ENCODE results near the gene RP2. TPM values are rescaled to one million over a fixed set of nuclear protein-coding genes. Genes with fewer than 3 reads are reported as not detected.

RP2 gene
- polyA plus RNA-seq, 1 donor (not counting 4 experiments of a cell fraction or from before 2014, with no cell fraction given), result 20.9 TPM

DNA sequence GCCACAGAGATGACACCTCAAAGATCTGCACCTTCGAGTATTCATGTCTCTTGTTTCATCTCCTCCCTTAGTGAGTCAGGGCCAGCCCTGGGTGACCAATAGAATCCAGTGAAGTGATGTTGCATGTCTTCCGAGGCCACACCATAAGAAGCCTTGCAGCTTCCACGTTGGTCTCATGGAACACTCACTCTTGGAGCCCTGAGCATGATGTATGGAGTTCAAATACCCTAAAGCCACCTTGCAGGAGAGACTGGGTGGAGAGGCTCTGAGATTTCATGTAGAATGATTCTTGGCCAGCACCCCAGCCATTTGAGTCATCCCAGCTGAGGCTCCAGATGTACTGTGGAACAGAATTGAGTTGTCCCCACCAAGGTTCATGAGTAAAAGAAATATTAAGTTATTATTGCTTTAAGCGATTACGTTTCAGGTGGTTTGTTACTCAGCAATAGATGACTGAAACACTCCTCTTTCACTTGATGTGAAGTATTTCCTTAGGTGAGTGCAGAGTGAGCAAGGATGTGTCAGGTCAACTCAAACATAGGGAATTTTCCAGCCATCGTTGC is 5.0 kb upstream of the RP2 start:
- no peak overlapping the region for H3K4me2 ChIP-seq (ENCODE audit: control insufficient read depth, extremely low read depth, insufficient read depth, low read depth, low read length)
- dilution Hi-C loops (cut with MboI; ENCODE audit: extremely low pct_ligation_motif_present, low sequenced_read_pairs), result no loop called here

DNA sequence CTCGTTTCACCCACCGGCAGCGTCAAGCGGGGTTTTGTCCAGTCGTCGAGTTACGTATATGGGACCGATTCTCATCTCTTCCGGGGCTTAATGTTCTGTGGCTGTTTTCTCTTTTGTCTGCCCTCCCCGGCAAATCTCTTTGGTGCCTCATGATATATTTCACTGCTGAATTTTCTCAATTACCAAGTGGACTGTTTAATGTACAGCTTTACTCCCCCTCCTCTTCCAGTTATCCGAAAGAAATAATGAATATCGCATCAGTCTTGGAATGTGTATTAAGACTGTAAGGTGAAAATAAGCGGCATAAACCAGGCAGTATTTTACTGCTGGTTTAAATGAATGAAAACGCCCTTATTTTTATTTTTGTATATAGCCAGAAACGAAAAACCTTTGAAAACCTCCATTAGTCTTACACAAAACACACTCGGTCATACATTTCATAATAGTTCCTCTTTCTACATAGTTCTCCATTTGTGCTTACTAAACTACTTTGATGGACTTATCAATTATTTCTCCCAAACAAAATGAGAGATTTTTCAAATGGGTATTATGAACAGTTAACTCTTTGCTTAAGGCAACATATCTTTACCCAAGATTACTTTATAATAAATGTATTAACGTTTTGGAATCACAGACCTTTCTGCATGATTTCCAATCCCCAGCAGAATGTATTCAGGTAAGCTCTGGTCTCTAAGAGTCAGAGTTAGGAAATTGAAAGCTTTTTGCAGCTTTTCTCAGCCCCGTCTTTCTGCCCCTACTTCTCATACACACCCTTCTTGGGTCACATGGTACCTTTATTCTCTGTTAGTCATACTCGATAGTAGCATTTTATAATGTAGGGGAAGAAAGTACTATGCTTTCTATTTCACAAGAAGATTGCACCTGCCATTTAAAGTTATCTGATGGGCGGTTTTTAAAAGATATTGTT is 979 bp downstream of the RP2 start:
- H3K36me3 ChIP-seq (ENCODE audit: control insufficient read depth in 2 of 2, extremely low read depth in 1 of 2, insufficient read depth in 2 of 2, low read length in 2 of 2), result no peaks in the 10 kb centered on the region
- TF ChIP-seq, protein P1, sequence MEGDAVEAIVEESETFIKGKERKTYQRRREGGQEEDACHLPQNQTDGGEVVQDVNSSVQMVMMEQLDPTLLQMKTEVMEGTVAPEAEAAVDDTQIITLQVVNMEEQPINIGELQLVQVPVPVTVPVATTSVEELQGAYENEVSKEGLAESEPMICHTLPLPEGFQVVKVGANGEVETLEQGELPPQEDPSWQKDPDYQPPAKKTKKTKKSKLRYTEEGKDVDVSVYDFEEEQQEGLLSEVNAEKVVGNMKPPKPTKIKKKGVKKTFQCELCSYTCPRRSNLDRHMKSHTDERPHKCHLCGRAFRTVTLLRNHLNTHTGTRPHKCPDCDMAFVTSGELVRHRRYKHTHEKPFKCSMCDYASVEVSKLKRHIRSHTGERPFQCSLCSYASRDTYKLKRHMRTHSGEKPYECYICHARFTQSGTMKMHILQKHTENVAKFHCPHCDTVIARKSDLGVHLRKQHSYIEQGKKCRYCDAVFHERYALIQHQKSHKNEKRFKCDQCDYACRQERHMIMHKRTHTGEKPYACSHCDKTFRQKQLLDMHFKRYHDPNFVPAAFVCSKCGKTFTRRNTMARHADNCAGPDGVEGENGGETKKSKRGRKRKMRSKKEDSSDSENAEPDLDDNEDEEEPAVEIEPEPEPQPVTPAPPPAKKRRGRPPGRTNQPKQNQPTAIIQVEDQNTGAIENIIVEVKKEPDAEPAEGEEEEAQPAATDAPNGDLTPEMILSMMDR (optimal IDR thresholded peaks at IDR 0.05 in 1 of 3, IDR thresholded peaks at IDR 0.05 in 1 of 3, conservative IDR thresholded peaks at IDR 0.05 in 1 of 3; ENCODE audit: extremely low read depth in 1 of 3, insufficient read depth in 2 of 3, low read length in 3 of 3), result no peak
- DNase-seq (ENCODE audit: low read depth, low spot score), result no peak
- H2AFZ ChIP-seq (ENCODE audit: control insufficient read depth, low read length), result peak overlapping the region; percentile 53
- peak overlapping the region; percentile 50 for H3K4me2 ChIP-seq (ENCODE audit: control insufficient read depth, extremely low read depth, insufficient read depth, low read depth, low read length)
- FAIRE-seq, result no peak
- H3K4me3 ChIP-seq (ENCODE audit: control insufficient read depth in 2 of 3, extremely low read depth in 1 of 3, insufficient read depth in 2 of 3, low read depth in 1 of 3, low read length in 3 of 3), result peak overlapping the region; percentile 69 to 79 (median 77)
- H3K4me1 ChIP-seq (ENCODE audit: control insufficient read depth, extremely low read depth, insufficient read depth, low read length), result peaks cover 5% of the 10 kb centered on the region
- no peaks in the 10 kb centered on the region for H3K9me3 ChIP-seq (ENCODE audit: control insufficient read depth, low read depth, low read length)
- peak overlapping the region; percentile 82 for H3K9ac ChIP-seq (ENCODE audit: control insufficient read depth, extremely low read depth, insufficient read depth, low read length)
- H3K9me1 ChIP-seq (ENCODE audit: control insufficient read depth, extremely low read depth, insufficient read depth, low read length), result no peaks in the 10 kb centered on the region
- H3K79me2 ChIP-seq (ENCODE audit: control insufficient read depth, insufficient read depth, low read length), result peaks cover 25% of the 10 kb centered on the region
- dilution Hi-C loops (cut with MboI; ENCODE audit: extremely low pct_ligation_motif_present, low sequenced_read_pairs), result no loop called here
- H3K27me3 ChIP-seq (ENCODE audit: control insufficient read depth, extremely low read depth, insufficient read depth, low read length), result no peaks in the 10 kb centered on the region
- no peaks in the 10 kb centered on the region for H4K20me1 ChIP-seq (ENCODE audit: control insufficient read depth, extremely low read depth, insufficient read depth, low read length)
- H3K27ac ChIP-seq (ENCODE audit: control insufficient read depth, insufficient read depth, low read length), result peak overlapping the region; percentile 55

More for the DNA sequence above, 5.0 kb upstream of the RP2 start:
- Histone ChIP-seq H3K9ac (ENCODE audit: control insufficient read depth, extremely low read depth, insufficient read depth, low read length) (no peak overlapping the region), H3K4me1 (ENCODE audit: control insufficient read depth, extremely low read depth, insufficient read depth, low read length) (peaks cover 7% of the 10 kb centered on the region), H3K9me1 (ENCODE audit: control insufficient read depth, extremely low read depth, insufficient read depth, low read length) (no peaks in the 10 kb centered on the region), H3K27ac (ENCODE audit: control insufficient read depth, insufficient read depth, low read length) (peak overlapping the region; percentile 61), H4K20me1 (ENCODE audit: control insufficient read depth, extremely low read depth, insufficient read depth, low read length) (no peaks in the 10 kb centered on the region), H3K27me3 (ENCODE audit: control insufficient read depth, extremely low read depth, insufficient read depth, low read length) (no peaks in the 10 kb centered on the region), H3K79me2 (ENCODE audit: control insufficient read depth, insufficient read depth, low read length) (no peaks in the 10 kb centered on the region), H2AFZ (ENCODE audit: control insufficient read depth, low read length) (no peak overlapping the region), H3K4me3 (ENCODE audit: control insufficient read depth in 2 of 3, extremely low read depth in 1 of 3, insufficient read depth in 2 of 3, low read depth in 1 of 3, low read length in 3 of 3) (no peak overlapping the region), H3K36me3 (ENCODE audit: control insufficient read depth in 2 of 2, extremely low read depth in 1 of 2, insufficient read depth in 2 of 2, low read length in 2 of 2) (no peaks in the 10 kb centered on the region), H3K9me3 (ENCODE audit: control insufficient read depth, low read depth, low read length) (no peaks in the 10 kb centered on the region)
- TF ChIP-seq EZH2 (IDR thresholded peaks at IDR 0.05; ENCODE audit: low read length), result no peak
- TF ChIP-seq, protein P1 (optimal IDR thresholded peaks at IDR 0.05 in 1 of 3, IDR thresholded peaks at IDR 0.05 in 1 of 3, conservative IDR thresholded peaks at IDR 0.05 in 1 of 3; ENCODE audit: extremely low read depth in 1 of 3, insufficient read depth in 2 of 3, low read length in 3 of 3), result no peak
- FAIRE-seq (peak; percentile 29), DNase-seq (ENCODE audit: low read depth, low spot score) (peak; percentile 50)

Data from keratinocyte (primary cell).